Endothelial cell of umbilical vein (primary cell): ENCODE data around the gene SH3YL1. TPM values are rescaled to one million over a fixed set of nuclear protein-coding genes. Genes with fewer than 3 reads are reported as not detected.

ENCODE experiments used
- BruUV-seq: library from RNA; stranded (reverse); fragments of 400-500 nt; replicated peaks from 2 replicates; lab custom pipeline; 2021; lab: Mats Ljungman, UMichigan
- CTCF ChIA-PET: fragments of 300-600, 350-600 bp; sonication (Branson Sonifier 250); formaldehyde crosslinking; loops from one replicate; lab custom pipeline; 2021; ENCODE audit warnings: antibody characterized with exemption, inconsistent platforms; lab: Charles Lee
- POLR2A ChIA-PET: fragments of 300-600, 350-600 bp; sonication (Branson Sonifier 250); formaldehyde crosslinking; loops from one replicate; lab custom pipeline; 2021; ENCODE audit warnings: antibody characterized with exemption, inconsistent platforms; lab: Charles Lee
- DNase-seq: peaks from one replicate; pipeline ENCODE4 v3.0.0-alpha.2; 2011; ENCODE audit warnings: low read depth, low spot score
- FAIRE-seq: peaks from 2 replicates; lab custom pipeline; 2011; peaks lifted over from hg19 to GRCh38; lab: Jason Lieb, UNC
- H2AFZ ChIP-seq: 2 replicates; pipeline ENCODE4 v1.6.0; 2012; ENCODE audit warnings: low read depth, low read length, control low read depth, inconsistent platforms
- H3K27ac ChIP-seq: 2 replicates; pipeline ENCODE4 v1.5.1; 2011; ENCODE audit warnings: low read depth, mild to moderate bottlenecking, control low read depth, low read length, moderate library complexity; ENCODE audit not compliant: insufficient read depth
- H3K27me3 ChIP-seq, 2 experiments: 2 replicates each; pipeline versions ENCODE4 v1.6.0 to v1.6.1; 2011; ENCODE audit warnings: low read length in 2 of 2, mixed read lengths in 1 of 2; ENCODE audit not compliant: control insufficient read depth in 2 of 2, insufficient read depth in 2 of 2
- H3K36me3 ChIP-seq, 2 experiments: 2 replicates in 1 of 2; 3 replicates in 1 of 2; pipeline ENCODE4 v1.5.1; 2011; ENCODE audit warnings: low read length in 2 of 2, mild to moderate bottlenecking in 1 of 2, moderate library complexity in 1 of 2; ENCODE audit not compliant: control insufficient read depth in 2 of 2, insufficient read depth in 2 of 2; ENCODE audit errors: extremely low read depth in 1 of 2
- H3K4me1 ChIP-seq: 3 replicates; pipeline ENCODE4 v1.5.1; 2011; ENCODE audit warnings: mild to moderate bottlenecking, low read length; ENCODE audit not compliant: control insufficient read depth, insufficient read depth; ENCODE audit errors: extremely low read depth
- H3K4me2 ChIP-seq: 2 replicates; pipeline ENCODE4 v1.6.1; 2011; ENCODE audit warnings: low read length, control low read depth, mixed read lengths; ENCODE audit not compliant: insufficient read depth
- H3K4me3 ChIP-seq, 3 experiments: fragments of 200-600 bp in 1 of 3; sonication (generic), shearing (Covaris generic) in 1 of 3; replicated peaks in 1 of 3; 2 replicates each; pipeline ENCODE4 v1.5.1; 2011 to 2016; ENCODE audit warnings: control low read depth in 3 of 3, low read length in 3 of 3, mild to moderate bottlenecking in 2 of 3, inconsistent platforms in 1 of 3, low read depth in 1 of 3, moderate library complexity in 1 of 3; ENCODE audit not compliant: insufficient read depth in 1 of 3
- H3K79me2 ChIP-seq: 2 replicates; pipeline ENCODE4 v1.6.0; 2012; ENCODE audit warnings: low read length, inconsistent platforms; ENCODE audit not compliant: control insufficient read depth, insufficient read depth
- H3K9ac ChIP-seq: replicated peaks from 2 replicates; pipeline ENCODE3; 2011; ENCODE audit warnings: low read length, control low read depth; ENCODE audit not compliant: insufficient read depth; ENCODE audit errors: extremely low read depth
- H3K9me1 ChIP-seq: replicated peaks from 3 replicates; pipeline ENCODE4 v1.6.0; 2011; ENCODE audit warnings: mild to moderate bottlenecking, low read length; ENCODE audit not compliant: control insufficient read depth, insufficient read depth; ENCODE audit errors: extremely low read depth
- H3K9me3 ChIP-seq: replicated peaks from 2 replicates; pipeline ENCODE4 v1.5.1; 2012; ENCODE audit warnings: low read length, inconsistent platforms; ENCODE audit not compliant: control insufficient read depth, insufficient read depth
- H4K20me1 ChIP-seq: replicated peaks from 2 replicates; pipeline ENCODE3; 2011; ENCODE audit warnings: mild to moderate bottlenecking, low read length; ENCODE audit not compliant: control insufficient read depth, insufficient read depth; ENCODE audit errors: extremely low read depth
- CTCF ChIP-seq, 2 donors: IDR thresholded peaks; 1 replicate in 1 of 2; 2 replicates in 1 of 2; pipeline ENCODE4 v1.5.1; 2011; ENCODE audit warnings: low read length in 2 of 2, mild to moderate bottlenecking in 2 of 2, moderate library complexity in 2 of 2, control low read depth in 1 of 2, inconsistent platforms in 1 of 2, low read depth in 1 of 2; ENCODE audit not compliant: insufficient read depth in 1 of 2; ENCODE audit errors: extremely low read depth in 1 of 2
- EZH2 ChIP-seq: IDR thresholded peaks from 2 replicates; pipeline ENCODE4 v1.6.1; 2012; ENCODE audit warnings: borderline replicate concordance, low read depth, mild to moderate bottlenecking, moderate library complexity, low read length, inconsistent platforms; ENCODE audit not compliant: severe bottlenecking
- FOS ChIP-seq: IDR thresholded peaks from 2 replicates; pipeline ENCODE4 v1.6.1; 2011; ENCODE audit warnings: mild to moderate bottlenecking, low read length, moderate library complexity, borderline replicate concordance; ENCODE audit not compliant: insufficient read depth
- GATA2 ChIP-seq: IDR thresholded peaks from 2 replicates; pipeline ENCODE4 v1.7.0; 2011; ENCODE audit warnings: low read depth, mild to moderate bottlenecking, moderate library complexity, mixed read lengths, low read length; ENCODE audit not compliant: insufficient read length, insufficient read depth
- JUN ChIP-seq: IDR thresholded peaks from 2 replicates; pipeline ENCODE4 v1.6.1; 2011; ENCODE audit warnings: borderline replicate concordance, low read depth; ENCODE audit not compliant: insufficient read length, insufficient read depth
- MAX ChIP-seq: IDR thresholded peaks from 2 replicates; pipeline ENCODE4 v1.6.1; 2011; ENCODE audit not compliant: insufficient read depth, insufficient read length
- MYC ChIP-seq: IDR thresholded peaks from one replicate; pipeline ENCODE4 v1.6.1; 2011; ENCODE audit warnings: mild to moderate bottlenecking, low read depth, low read length
- POLR2A ChIP-seq: IDR thresholded peaks from 2 replicates; pipeline ENCODE4 v1.6.1; 2012; ENCODE audit warnings: low read depth, mild to moderate bottlenecking, control low read depth, low read length
- POLR2AphosphoS5 ChIP-seq: IDR thresholded peaks from 2 replicates; pipeline ENCODE4 v1.6.1; 2012; ENCODE audit warnings: low read depth, mild to moderate bottlenecking, control low read depth, low read length, moderate library complexity; ENCODE audit not compliant: insufficient read depth
- dilution Hi-C: fragments of 300-500 bp; cut with MboI; formaldehyde crosslinking; loops from one replicate; pipeline ENCODE4 v1.15.0; 2019; ENCODE audit warnings: low sequenced_read_pairs; ENCODE audit not compliant: extremely low pct_ligation_motif_present
- intact Hi-C: fragments of 100-400 bp; cut with micrococcal nuclease; formaldehyde crosslinking; loops from one replicate; pipeline ENCODE4 v1.10.0; 2022
- polyA plus RNA-seq, 4 experiments: library from polyadenylated mRNA; depleted of rRNA in 3 of 4; stranded (reverse) in 3 of 4; unstranded in 1 of 4; fragments of >200 nt; gene quantifications; 2 replicates each; pipeline versions ENCODE4 v1.2.1 to v1.2.3, GENCODE V29; 2011 to 2012; ENCODE audit warnings: missing spikeins in 1 of 4
- total RNA-seq: library from RNA; stranded (reverse); gene quantifications from 2 replicates; pipeline ENCODE4 v1.2.3, GENCODE V29; 2021

The SH3YL1 gene
- total and polyA plus RNA-seq, 2 donors (not counting 3 experiments of a cell fraction or from before 2014, with no cell fraction given), result 12.5 to 22.4 TPM

DNA sequence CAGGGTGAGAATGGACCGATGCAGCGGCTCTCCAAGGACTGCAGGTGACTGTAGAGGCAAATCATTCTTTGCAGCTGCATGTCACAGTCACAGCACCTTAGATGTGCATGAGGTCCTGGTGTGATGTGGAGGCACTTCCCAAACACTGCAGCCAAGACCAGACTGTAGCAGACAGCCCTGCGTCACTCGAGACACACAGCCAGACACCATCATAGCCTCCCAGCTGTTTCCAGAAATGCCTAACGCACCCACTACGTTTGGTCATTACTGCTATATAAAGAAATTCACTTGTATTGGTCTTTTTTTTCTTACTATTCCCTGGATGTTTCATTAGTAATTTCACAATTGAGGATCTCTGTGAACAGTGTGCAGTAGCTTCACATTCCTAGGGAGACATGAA, 60.9 kb downstream of the SH3YL1 start:
- dilution Hi-C loops, result no loop called here
- no TSS peak for BruUV-seq
- Histone ChIP-seq H3K9ac (no peak overlapping the region), H3K4me3 (no peak overlapping the region), H3K27ac (no peak overlapping the region), H3K9me3 (no peaks in the 10 kb centered on the region), H3K36me3 (no peaks in the 10 kb centered on the region), H3K9me1 (no peaks in the 10 kb centered on the region), H2AFZ (no peak overlapping the region), H4K20me1 (no peaks in the 10 kb centered on the region), H3K4me1 (no peaks in the 10 kb centered on the region), H3K4me2 (no peak overlapping the region), H3K27me3 (no peaks in the 10 kb centered on the region), H3K79me2 (no peaks in the 10 kb centered on the region)
- ChIA-PET CTCF (no interaction called here), POLR2A (no interaction called here)
- DNase-seq, result no peak
- TF ChIP-seq JUN, result no peak
- no peak for TF ChIP-seq MYC
- no peak for TF ChIP-seq POLR2AphosphoS5
- no peak for TF ChIP-seq POLR2A
- TF ChIP-seq GATA2, result no peak
- TF ChIP-seq MAX, result no peak
- no peak for TF ChIP-seq FOS
- TF ChIP-seq CTCF (IDR thresholded peaks at IDR 0.05; ENCODE audit: extremely low read depth in 1 of 2, insufficient read depth in 1 of 2, low read depth in 1 of 2, low read length in 2 of 2), result no peak
- no peak for TF ChIP-seq EZH2
- intact Hi-C loops, result no loop called here
- no peak for FAIRE-seq
